Fibroblast of lung (primary cell): ENCODE results near the gene RTL10.

Experiments
- CTCF ChIP-seq, 2 donors: IDR thresholded peaks in 1 of 2; conservative IDR thresholded peaks in 1 of 2; 1 replicate in 1 of 2; 2 replicates in 1 of 2; pipeline ENCODE4 v1.5.1; 2011 to 2012; ENCODE audit warnings: low read length in 2 of 2, control low read depth in 1 of 2, inconsistent platforms in 1 of 2, low read depth in 1 of 2, mild to moderate bottlenecking in 1 of 2
- EZH2 ChIP-seq: IDR thresholded peaks from 2 replicates; pipeline ENCODE4 v1.5.1; 2012; ENCODE audit warnings: low read length, control low read depth, mild to moderate bottlenecking; ENCODE audit errors: missing control alignments

- TF ChIP-seq CTCF (conservative IDR thresholded peaks at IDR 0.05 in 1 of 2, IDR thresholded peaks at IDR 0.05 in 1 of 2; ENCODE audit: low read depth in 1 of 2, low read length in 2 of 2) = no peak
- TF ChIP-seq EZH2 = no peak
Observed at GRCh38 chr22:19865141-19865829, 10.6 kb upstream of the RTL10 start.
